HCT116 (cell line): ENCODE results near the gene CAMKMT.

Source experiments
- EZH2 ChIP-seq: fragments of 200-600 bp; sonication (generic); IDR thresholded peaks from 2 replicates; pipeline ENCODE4 v1.6.1; 2017; ENCODE audit warnings: antibody characterized with exemption, mixed run types
- POLR2A ChIP-seq: IDR thresholded peaks from 2 replicates; pipeline ENCODE4 v1.7.0; 2011; ENCODE audit warnings: borderline replicate concordance; ENCODE audit not compliant: insufficient read depth, insufficient read length; ENCODE audit errors: extremely low read depth
- POLR2AphosphoS5 ChIP-seq: IDR thresholded peaks from 2 replicates; pipeline ENCODE4 v1.6.1; 2011; ENCODE audit warnings: mild to moderate bottlenecking, low read depth, low read length, moderate library complexity
- TF ChIP-seq, protein P1 (sequence below), 3 experiments: fragments of 200-600 bp in 1 of 3; sonication (generic) in 1 of 3; IDR thresholded peaks in 2 of 3; conservative IDR thresholded peaks in 1 of 3; 2 replicates each; pipeline ENCODE4 v1.5.1; 2012 to 2017; ENCODE audit warnings: low read depth in 2 of 3, low read length in 2 of 3, antibody characterized with exemption in 1 of 3, borderline replicate concordance in 1 of 3, control low read depth in 1 of 3, mild to moderate bottlenecking in 1 of 3, mixed read lengths in 1 of 3, mixed run types in 1 of 3, moderate library complexity in 1 of 3; ENCODE audit not compliant: insufficient read depth in 1 of 3
- TF ChIP-seq, protein P2 (sequence below): IDR thresholded peaks from 2 replicates; pipeline ENCODE4 v1.6.1; 2012

DNA sequence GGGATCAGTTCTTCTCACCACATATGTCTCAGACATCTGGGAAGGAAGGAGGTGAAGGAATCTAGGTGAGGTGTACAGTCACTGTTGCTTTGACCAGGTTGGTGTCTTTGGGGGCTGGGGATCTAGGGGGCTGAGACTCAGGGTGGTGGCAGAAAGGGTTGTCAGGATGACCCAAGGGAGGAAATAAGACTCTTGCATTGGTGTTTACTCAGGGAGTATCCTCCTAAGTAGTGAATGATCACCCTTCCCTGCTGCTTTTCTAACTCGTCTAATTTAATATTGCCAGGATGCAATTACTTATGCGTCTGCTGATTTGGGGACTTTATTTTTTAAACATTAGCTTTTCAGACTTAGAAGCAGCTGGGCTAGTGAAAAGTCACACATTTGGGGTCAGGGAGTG is 451.9 kb downstream of the CAMKMT start:
- no peak for TF ChIP-seq POLR2A
- TF ChIP-seq, protein P1, sequence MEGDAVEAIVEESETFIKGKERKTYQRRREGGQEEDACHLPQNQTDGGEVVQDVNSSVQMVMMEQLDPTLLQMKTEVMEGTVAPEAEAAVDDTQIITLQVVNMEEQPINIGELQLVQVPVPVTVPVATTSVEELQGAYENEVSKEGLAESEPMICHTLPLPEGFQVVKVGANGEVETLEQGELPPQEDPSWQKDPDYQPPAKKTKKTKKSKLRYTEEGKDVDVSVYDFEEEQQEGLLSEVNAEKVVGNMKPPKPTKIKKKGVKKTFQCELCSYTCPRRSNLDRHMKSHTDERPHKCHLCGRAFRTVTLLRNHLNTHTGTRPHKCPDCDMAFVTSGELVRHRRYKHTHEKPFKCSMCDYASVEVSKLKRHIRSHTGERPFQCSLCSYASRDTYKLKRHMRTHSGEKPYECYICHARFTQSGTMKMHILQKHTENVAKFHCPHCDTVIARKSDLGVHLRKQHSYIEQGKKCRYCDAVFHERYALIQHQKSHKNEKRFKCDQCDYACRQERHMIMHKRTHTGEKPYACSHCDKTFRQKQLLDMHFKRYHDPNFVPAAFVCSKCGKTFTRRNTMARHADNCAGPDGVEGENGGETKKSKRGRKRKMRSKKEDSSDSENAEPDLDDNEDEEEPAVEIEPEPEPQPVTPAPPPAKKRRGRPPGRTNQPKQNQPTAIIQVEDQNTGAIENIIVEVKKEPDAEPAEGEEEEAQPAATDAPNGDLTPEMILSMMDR (IDR thresholded peaks at IDR 0.05 in 2 of 3, conservative IDR thresholded peaks at IDR 0.05 in 1 of 3; ENCODE audit: borderline replicate concordance in 1 of 3, insufficient read depth in 1 of 3, low read depth in 2 of 3, low read length in 2 of 3) = no peak
- no peak for TF ChIP-seq EZH2
- no peak for TF ChIP-seq POLR2AphosphoS5
- TF ChIP-seq, protein P2, sequence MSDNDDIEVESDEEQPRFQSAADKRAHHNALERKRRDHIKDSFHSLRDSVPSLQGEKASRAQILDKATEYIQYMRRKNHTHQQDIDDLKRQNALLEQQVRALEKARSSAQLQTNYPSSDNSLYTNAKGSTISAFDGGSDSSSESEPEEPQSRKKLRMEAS = no peak
